ENCODE data around the gene LSM7.

Gene LSM7

GRCh38 chr19:2340496-2341243, 12.3 kb upstream of the LSM7 start:
- no peak overlapping the region for H3K9ac ChIP-seq (ENCODE audit: low read length)
- H3K79me2 ChIP-seq (ENCODE audit: insufficient read depth, low read length): no peaks in the 10 kb centered on the region
- H3K27ac ChIP-seq (ENCODE audit: low read depth, low read length, poor library complexity, severe bottlenecking): no peak overlapping the region
- H3K4me3 ChIP-seq (ENCODE audit: low read depth, low read length, poor library complexity, severe bottlenecking): no peak overlapping the region
- H3F3A ChIP-seq (ENCODE audit: insufficient read depth, low read length): peaks cover under 1% of the 10 kb centered on the region; the same call in 1 of the 2 replicates
- H3K9me2 ChIP-seq (ENCODE audit: low read depth, low read length): no peaks in the 10 kb centered on the region
- peaks cover 52% of the 10 kb centered on the region for H3K36me3 ChIP-seq (ENCODE audit: insufficient read depth, low read length)
- no peaks in the 10 kb centered on the region for H3K9me3 ChIP-seq (ENCODE audit: low read length)
- TF ChIP-seq EZH2 (IDR thresholded peaks at IDR 0.05; ENCODE audit: borderline replicate concordance, low read length) (no peak), CTCF (IDR thresholded peaks at IDR 0.05; ENCODE audit: low read length) (no peak)
- H2AFZ ChIP-seq (ENCODE audit: low read length): no peak overlapping the region
- no peaks in the 10 kb centered on the region for H4K20me1 ChIP-seq (ENCODE audit: insufficient read depth, low read length)
- no peaks in the 10 kb centered on the region for H3K27me3 ChIP-seq (ENCODE audit: insufficient read depth, low read length)
- H3K4me2 ChIP-seq (ENCODE audit: low read length): no peak overlapping the region
- H3K4me1 ChIP-seq (ENCODE audit: insufficient read depth, low read length, severe bottlenecking): no peaks in the 10 kb centered on the region

- H3K9ac ChIP-seq (ENCODE audit: low read length): no peak overlapping the region
- peaks cover 4% of the 10 kb centered on the region; the same call in 1 of the 2 replicates for H3F3A ChIP-seq (ENCODE audit: insufficient read depth, low read length)
- H3K27me3 ChIP-seq (ENCODE audit: insufficient read depth, low read length): no peaks in the 10 kb centered on the region
- H3K9me2 ChIP-seq (ENCODE audit: low read depth, low read length): no peaks in the 10 kb centered on the region
- H4K20me1 ChIP-seq (ENCODE audit: insufficient read depth, low read length): no peaks in the 10 kb centered on the region
- no peak for TF ChIP-seq CTCF (IDR thresholded peaks at IDR 0.05; ENCODE audit: low read length)
- TF ChIP-seq EZH2 (IDR thresholded peaks at IDR 0.05; ENCODE audit: borderline replicate concordance, low read length): no peak
- H3K79me2 ChIP-seq (ENCODE audit: insufficient read depth, low read length): no peaks in the 10 kb centered on the region
- no peak overlapping the region for H2AFZ ChIP-seq (ENCODE audit: low read length)
- H3K4me1 ChIP-seq (ENCODE audit: insufficient read depth, low read length, severe bottlenecking): no peaks in the 10 kb centered on the region
- H3K27ac ChIP-seq (ENCODE audit: low read depth, low read length, poor library complexity, severe bottlenecking): no peak overlapping the region
- peaks cover 50% of the 10 kb centered on the region for H3K36me3 ChIP-seq (ENCODE audit: insufficient read depth, low read length)
- H3K9me3 ChIP-seq (ENCODE audit: low read length): no peaks in the 10 kb centered on the region
- H3K4me3 ChIP-seq (ENCODE audit: low read depth, low read length, poor library complexity, severe bottlenecking): no peak overlapping the region
- no peak overlapping the region for H3K4me2 ChIP-seq (ENCODE audit: low read length)
Observed at GRCh38 chr19:2339644-2340310, 11.4 kb upstream of the LSM7 start.

- Histone ChIP-seq H4K20me1 (ENCODE audit: insufficient read depth, low read length) (no peaks in the 10 kb centered on the region), H3K4me1 (ENCODE audit: insufficient read depth, low read length, severe bottlenecking) (no peaks in the 10 kb centered on the region), H3K27me3 (ENCODE audit: insufficient read depth, low read length) (no peaks in the 10 kb centered on the region), H3K9ac (ENCODE audit: low read length) (no peak overlapping the region), H3K36me3 (ENCODE audit: insufficient read depth, low read length) (peaks cover 53% of the 10 kb centered on the region), H3K79me2 (ENCODE audit: insufficient read depth, low read length) (no peaks in the 10 kb centered on the region), H3K4me2 (ENCODE audit: low read length) (no peak overlapping the region), H3K27ac (ENCODE audit: low read depth, low read length, poor library complexity, severe bottlenecking) (no peak overlapping the region), H3K9me3 (ENCODE audit: low read length) (no peaks in the 10 kb centered on the region), H3K4me3 (ENCODE audit: low read depth, low read length, poor library complexity, severe bottlenecking) (no peak overlapping the region), H3F3A (ENCODE audit: insufficient read depth, low read length) (peaks cover 4% of the 10 kb centered on the region; the same call in 1 of the 2 replicates), H3K9me2 (ENCODE audit: low read depth, low read length) (no peaks in the 10 kb centered on the region), H2AFZ (ENCODE audit: low read length) (no peak overlapping the region)
- TF ChIP-seq EZH2 (IDR thresholded peaks at IDR 0.05; ENCODE audit: borderline replicate concordance, low read length): no peak
Observed at GRCh38 chr19:2338751-2339643, 10.6 kb upstream of the LSM7 start.

All from OCI-LY1 (cell line).